Loucy (cell line): ENCODE results near the gene C5orf34.

Experiments used
- CTCF ChIP-seq: fragments of 200-600 bp; sonication (generic); conservative IDR thresholded peaks from 2 replicates; pipeline ENCODE4 v1.5.1; 2014; ENCODE audit warnings: mild to moderate bottlenecking, antibody characterized with exemption, low read length
- EZH2phosphoT487 ChIP-seq: fragments of 200-600 bp; IDR thresholded peaks from 2 replicates; pipeline ENCODE4 v1.6.1; 2018; ENCODE audit warnings: antibody characterized with exemption, mild to moderate bottlenecking, moderate library complexity, borderline replicate concordance

GRCh38 chr5:43530648-43531047 is 15.7 kb upstream of the C5orf34 start:
- no peak for TF ChIP-seq CTCF
- no peak for TF ChIP-seq EZH2phosphoT487
